Keratinocyte (primary cell): ENCODE results near the gene SYVN1. TPM values are rescaled to one million over a fixed set of nuclear protein-coding genes. Genes with fewer than 3 reads are reported as not detected.

Experiments
- DNase-seq: peaks from one replicate; pipeline ENCODE4 v3.0.0-alpha.2; 2011; ENCODE audit warnings: low read depth, missing footprints, low spot score
- FAIRE-seq: peaks from 2 replicates; lab custom pipeline; 2011; peaks lifted over from hg19 to GRCh38; lab: Jason Lieb, UNC
- H2AFZ ChIP-seq: 2 replicates; pipeline ENCODE4 v1.6.0; 2012; ENCODE audit warnings: low read length, control low read depth, inconsistent platforms; ENCODE audit not compliant: control insufficient read depth
- H3K27ac ChIP-seq: 2 replicates; pipeline ENCODE4 v1.5.1; 2011; ENCODE audit warnings: low read length; ENCODE audit not compliant: control insufficient read depth, insufficient read depth
- H3K27me3 ChIP-seq: 3 replicates; pipeline ENCODE4 v1.6.0; 2011; ENCODE audit warnings: low read length; ENCODE audit not compliant: control insufficient read depth, insufficient read depth; ENCODE audit errors: extremely low read depth
- H3K36me3 ChIP-seq, 2 experiments: 2 replicates in 1 of 2; 3 replicates in 1 of 2; pipeline ENCODE4 v1.5.1; 2011; ENCODE audit warnings: low read length in 2 of 2, mild to moderate bottlenecking in 1 of 2; ENCODE audit not compliant: control insufficient read depth in 2 of 2, insufficient read depth in 2 of 2; ENCODE audit errors: extremely low read depth in 1 of 2
- H3K4me1 ChIP-seq: 3 replicates; pipeline ENCODE4 v1.5.1; 2011; ENCODE audit warnings: low read length; ENCODE audit not compliant: control insufficient read depth, insufficient read depth; ENCODE audit errors: extremely low read depth
- H3K4me2 ChIP-seq: 3 replicates; pipeline ENCODE4 v1.6.0; 2011; ENCODE audit warnings: low read depth, low read length; ENCODE audit not compliant: control insufficient read depth, insufficient read depth; ENCODE audit errors: extremely low read depth
- H3K4me3 ChIP-seq, 3 experiments: fragments of 200-600 bp in 1 of 3; sonication (generic) in 1 of 3; 2 replicates in 2 of 3; 3 replicates in 1 of 3; pipeline ENCODE4 v1.5.1; 2011 to 2016; ENCODE audit warnings: low read length in 3 of 3, mild to moderate bottlenecking in 3 of 3, control low read depth in 2 of 3, inconsistent platforms in 1 of 3, low read depth in 1 of 3, mixed read lengths in 1 of 3, mixed run types in 1 of 3, moderate library complexity in 1 of 3; ENCODE audit not compliant: control insufficient read depth in 2 of 3, insufficient read depth in 2 of 3; ENCODE audit errors: extremely low read depth in 1 of 3
- H3K79me2 ChIP-seq: 2 replicates; pipeline ENCODE4 v1.6.0; 2012; ENCODE audit warnings: low read length; ENCODE audit not compliant: control insufficient read depth, insufficient read depth
- H3K9ac ChIP-seq: 3 replicates; pipeline ENCODE4 v1.6.0; 2011; ENCODE audit warnings: low read length; ENCODE audit not compliant: control insufficient read depth, insufficient read depth; ENCODE audit errors: extremely low read depth
- H3K9me1 ChIP-seq: 3 replicates; pipeline ENCODE4 v1.6.0; 2011; ENCODE audit warnings: low read length; ENCODE audit not compliant: control insufficient read depth, insufficient read depth; ENCODE audit errors: extremely low read depth
- H3K9me3 ChIP-seq: 2 replicates; pipeline ENCODE4 v1.5.1; 2012; ENCODE audit warnings: low read depth, low read length; ENCODE audit not compliant: control insufficient read depth
- H4K20me1 ChIP-seq: 3 replicates; pipeline ENCODE4 v1.6.0; 2011; ENCODE audit warnings: low read length; ENCODE audit not compliant: control insufficient read depth, insufficient read depth; ENCODE audit errors: extremely low read depth
- CTCF ChIP-seq, 3 experiments: IDR thresholded peaks in 1 of 3; conservative IDR thresholded peaks in 1 of 3; optimal IDR thresholded peaks in 1 of 3; 2 replicates in 2 of 3; 3 replicates in 1 of 3; pipeline versions ENCODE3 to v1.5.1; 2011; ENCODE audit warnings: low read length in 3 of 3, mild to moderate bottlenecking in 3 of 3, moderate library complexity in 2 of 3, control low read depth in 1 of 3, inconsistent platforms in 1 of 3; ENCODE audit not compliant: insufficient read depth in 2 of 3; ENCODE audit errors: extremely low read depth in 1 of 3
- EZH2 ChIP-seq: IDR thresholded peaks from one replicate; pipeline ENCODE4 v1.6.1; 2012; ENCODE audit warnings: inconsistent platforms, mild to moderate bottlenecking, low read length, moderate library complexity
- dilution Hi-C: fragments of 300-500 bp; cut with MboI; formaldehyde crosslinking; loops from one replicate; pipeline ENCODE4 v1.7.0; 2020; ENCODE audit warnings: low sequenced_read_pairs; ENCODE audit not compliant: extremely low pct_ligation_motif_present
- polyA plus RNA-seq, 5 experiments: library from polyadenylated mRNA; depleted of rRNA in 3 of 5; stranded (reverse) in 3 of 5; stranded (forward) in 1 of 5; unstranded in 1 of 5; fragments of >200 nt; gene quantifications; 1 replicate in 1 of 5; 2 replicates in 3 of 5; 3 replicates in 1 of 5; pipeline versions ENCODE4 v1.2.1 to v1.2.3, GENCODE V29; 2011 to 2012; ENCODE audit warnings: missing spikeins in 2 of 5, low read depth in 1 of 5, low replicate concordance in 1 of 5

Gene SYVN1
- polyA plus RNA-seq, 1 donor (not counting 4 experiments of a cell fraction or from before 2014, with no cell fraction given) = 10.8 TPM

- no peaks in the 10 kb centered on the region for H3K36me3 ChIP-seq
- no peak overlapping the region for H3K4me3 ChIP-seq
- no peak overlapping the region for H3K4me2 ChIP-seq
- DNase-seq (no peak), FAIRE-seq (no peak)
- dilution Hi-C loops = no loop called here
- no peaks in the 10 kb centered on the region for H3K4me1 ChIP-seq
- H3K27ac ChIP-seq = no peak overlapping the region
- H4K20me1 ChIP-seq = no peaks in the 10 kb centered on the region
- no peaks in the 10 kb centered on the region for H3K27me3 ChIP-seq
- TF ChIP-seq EZH2 = no peak
- no peak for TF ChIP-seq CTCF (optimal IDR thresholded peaks at IDR 0.05 in 1 of 3, IDR thresholded peaks at IDR 0.05 in 1 of 3, conservative IDR thresholded peaks at IDR 0.05 in 1 of 3; ENCODE audit: extremely low read depth in 1 of 3, insufficient read depth in 2 of 3, low read length in 3 of 3)
- H2AFZ ChIP-seq = no peak overlapping the region
- H3K79me2 ChIP-seq = no peaks in the 10 kb centered on the region
- H3K9ac ChIP-seq = no peak overlapping the region
- no peaks in the 10 kb centered on the region for H3K9me1 ChIP-seq
- no peaks in the 10 kb centered on the region for H3K9me3 ChIP-seq
These were observed 7.7 kb upstream of the SYVN1 start for GRCh38 chr11:65141896-65142494.

GRCh38 chr11:65136515-65137096 lies 2.3 kb upstream of the SYVN1 start:
- H3K4me3 ChIP-seq = no peak overlapping the region
- no peak for FAIRE-seq
- no peak overlapping the region for H3K27ac ChIP-seq
- H3K36me3 ChIP-seq = peaks cover 8 to 15% of the 10 kb centered on the region in 2 experiments
- H3K9me1 ChIP-seq = no peaks in the 10 kb centered on the region
- H3K9ac ChIP-seq = no peak overlapping the region
- H3K27me3 ChIP-seq = no peaks in the 10 kb centered on the region
- no peak overlapping the region for H3K4me2 ChIP-seq
- H3K79me2 ChIP-seq = peaks cover 27% of the 10 kb centered on the region
- dilution Hi-C loops = no loop called here
- no peak for TF ChIP-seq CTCF (optimal IDR thresholded peaks at IDR 0.05 in 1 of 3, IDR thresholded peaks at IDR 0.05 in 1 of 3, conservative IDR thresholded peaks at IDR 0.05 in 1 of 3; ENCODE audit: extremely low read depth in 1 of 3, insufficient read depth in 2 of 3, low read length in 3 of 3)
- TF ChIP-seq EZH2 = no peak
- DNase-seq = no peak
- peaks cover 20% of the 10 kb centered on the region for H3K4me1 ChIP-seq
- no peak overlapping the region for H2AFZ ChIP-seq
- H4K20me1 ChIP-seq = peaks cover 8% of the 10 kb centered on the region
- H3K9me3 ChIP-seq = no peaks in the 10 kb centered on the region
